PC-9 (cell line): ENCODE results near the gene TBL1XR1. TPM values are rescaled to one million over a fixed set of nuclear protein-coding genes. Genes with fewer than 3 reads are reported as not detected.

ENCODE experiments used
- BruUV-seq: library from RNA; stranded (reverse); fragments of 400-500 nt; replicated peaks from 2 replicates; lab custom pipeline; 2021; lab: Mats Ljungman, UMichigan
- CTCF ChIA-PET: fragments of 300-600 bp; sonication (Branson Sonifier 250); formaldehyde crosslinking; loops from one replicate; lab custom pipeline; 2022; ENCODE audit warnings: antibody characterized with exemption; lab: Charles Lee
- POLR2A ChIA-PET: fragments of 300-600 bp; sonication (Branson Sonifier 250); formaldehyde crosslinking; loops from one replicate; lab custom pipeline; 2022; ENCODE audit warnings: antibody characterized with exemption; ENCODE audit not compliant: unreplicated experiment; lab: Charles Lee
- DNase-seq, 2 experiments: peaks; one replicate each; pipeline versions ENCODE4 v3.0.0 to v3.0.0-alpha.2; 2015 to 2022; ENCODE audit warnings: mixed read lengths in 1 of 2
- H2AFZ ChIP-seq: fragments of 200-600 bp; sonication (generic); 2 replicates; pipeline ENCODE4 v1.8.1; 2017; ENCODE audit warnings: antibody characterized with exemption
- H3F3A ChIP-seq: fragments of 200-600 bp; sonication (generic); 2 replicates; pipeline ENCODE4 v1.8.1; 2017; ENCODE audit warnings: antibody characterized with exemption, mild to moderate bottlenecking, low read depth; ENCODE audit not compliant: insufficient read depth
- H3K27ac ChIP-seq: fragments of 200-600 bp; sonication (generic); 2 replicates; pipeline ENCODE4 v1.6.1; 2016; ENCODE audit warnings: mixed run types
- H3K27me3 ChIP-seq: fragments of 200-600 bp; sonication (generic); 2 replicates; pipeline ENCODE4 v1.6.1; 2016; ENCODE audit warnings: low read depth, mixed run types; ENCODE audit not compliant: insufficient read depth
- H3K36me3 ChIP-seq: fragments of 200-600 bp; sonication (generic); 2 replicates; pipeline ENCODE4 v1.6.1; 2016; ENCODE audit warnings: low read depth, mixed run types
- H3K4me1 ChIP-seq: fragments of 200-600 bp; sonication (generic); replicated peaks from 2 replicates; pipeline ENCODE4 v1.6.1; 2016; ENCODE audit warnings: mixed run types; ENCODE audit not compliant: insufficient read depth
- H3K4me2 ChIP-seq: fragments of 200-600 bp; sonication (generic); 2 replicates; pipeline ENCODE4 v1.6.1; 2017; ENCODE audit warnings: mixed run types
- H3K4me3 ChIP-seq: fragments of 200-600 bp; sonication (generic); 2 replicates; pipeline ENCODE4 v1.6.1; 2016; ENCODE audit warnings: mixed run types
- H3K79me2 ChIP-seq: fragments of 200-600 bp; sonication (generic); 2 replicates; pipeline ENCODE4 v1.6.1; 2017; ENCODE audit warnings: low read depth, mixed run types
- H3K9me2 ChIP-seq: fragments of 200-600 bp; sonication (generic); 2 replicates; pipeline ENCODE4 v1.8.1; 2017; ENCODE audit warnings: mild to moderate bottlenecking; ENCODE audit not compliant: insufficient read depth
- H3K9me3 ChIP-seq: fragments of 200-600 bp; sonication (generic); 2 replicates; pipeline ENCODE4 v1.8.1; 2016; ENCODE audit warnings: low read depth; ENCODE audit not compliant: insufficient read depth
- H4K20me1 ChIP-seq: fragments of 200-600 bp; sonication (generic); 2 replicates; pipeline ENCODE4 v1.8.1; 2017; ENCODE audit not compliant: insufficient read depth
- EZH2 ChIP-seq: fragments of 200-600 bp; sonication (generic); IDR thresholded peaks from 2 replicates; pipeline ENCODE4 v1.8.0; 2017; ENCODE audit warnings: antibody characterized with exemption, low read depth
- intact Hi-C: fragments of 100-400 bp; cut with micrococcal nuclease; formaldehyde crosslinking; loops from one replicate; pipeline ENCODE4 v1.10.0; 2022; ENCODE audit not compliant: unreplicated experiment
- total RNA-seq: library from RNA; stranded (reverse); gene quantifications from 2 replicates; pipeline ENCODE4 v1.2.3, GENCODE V29; 2021
- TF ChIP-seq, protein P1 (sequence below): fragments of 200-600 bp; sonication (generic); conservative IDR thresholded peaks from 2 replicates; pipeline ENCODE4 v1.6.1; 2017; ENCODE audit warnings: mixed run types, antibody characterized with exemption, mild to moderate bottlenecking, moderate library complexity

Gene TBL1XR1
- total RNA-seq, 1 experiment from 2014 or later: 243 TPM

GRCh38 chr3:176995946-176996345, 201.3 kb downstream of the TBL1XR1 start:
- TF ChIP-seq, protein P1, sequence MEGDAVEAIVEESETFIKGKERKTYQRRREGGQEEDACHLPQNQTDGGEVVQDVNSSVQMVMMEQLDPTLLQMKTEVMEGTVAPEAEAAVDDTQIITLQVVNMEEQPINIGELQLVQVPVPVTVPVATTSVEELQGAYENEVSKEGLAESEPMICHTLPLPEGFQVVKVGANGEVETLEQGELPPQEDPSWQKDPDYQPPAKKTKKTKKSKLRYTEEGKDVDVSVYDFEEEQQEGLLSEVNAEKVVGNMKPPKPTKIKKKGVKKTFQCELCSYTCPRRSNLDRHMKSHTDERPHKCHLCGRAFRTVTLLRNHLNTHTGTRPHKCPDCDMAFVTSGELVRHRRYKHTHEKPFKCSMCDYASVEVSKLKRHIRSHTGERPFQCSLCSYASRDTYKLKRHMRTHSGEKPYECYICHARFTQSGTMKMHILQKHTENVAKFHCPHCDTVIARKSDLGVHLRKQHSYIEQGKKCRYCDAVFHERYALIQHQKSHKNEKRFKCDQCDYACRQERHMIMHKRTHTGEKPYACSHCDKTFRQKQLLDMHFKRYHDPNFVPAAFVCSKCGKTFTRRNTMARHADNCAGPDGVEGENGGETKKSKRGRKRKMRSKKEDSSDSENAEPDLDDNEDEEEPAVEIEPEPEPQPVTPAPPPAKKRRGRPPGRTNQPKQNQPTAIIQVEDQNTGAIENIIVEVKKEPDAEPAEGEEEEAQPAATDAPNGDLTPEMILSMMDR: no peak
- TF ChIP-seq EZH2: no peak
- H3K9me3 ChIP-seq: no peaks in the 10 kb centered on the region; the same call in 1 of the 2 replicates
- no peaks in the 10 kb centered on the region for H3F3A ChIP-seq
- intact Hi-C loops: no loop called here
- H3K27me3 ChIP-seq: no peaks in the 10 kb centered on the region
- H4K20me1 ChIP-seq: no peaks in the 10 kb centered on the region
- no peak overlapping the region for H3K27ac ChIP-seq
- no peak overlapping the region for H3K4me2 ChIP-seq
- no peak overlapping the region for H3K4me3 ChIP-seq
- H2AFZ ChIP-seq: no peak overlapping the region
- POLR2A ChIA-PET: no interaction called here
- H3K36me3 ChIP-seq: no peaks in the 10 kb centered on the region
- CTCF ChIA-PET: no interaction called here
- no peaks in the 10 kb centered on the region for H3K4me1 ChIP-seq
- no TSS peak for BruUV-seq
- H3K79me2 ChIP-seq: no peaks in the 10 kb centered on the region
- peaks cover 6% of the 10 kb centered on the region; the same call in 1 of the 2 replicates for H3K9me2 ChIP-seq
- no peak for DNase-seq

- Histone ChIP-seq H3K27me3 (no peaks in the 10 kb centered on the region), H2AFZ (no peak overlapping the region), H3K4me2 (no peak overlapping the region), H3K4me3 (no peak overlapping the region), H3K9me3 (no peaks in the 10 kb centered on the region; the same call in 1 of the 2 replicates), H4K20me1 (no peaks in the 10 kb centered on the region), H3K79me2 (no peaks in the 10 kb centered on the region), H3K36me3 (no peaks in the 10 kb centered on the region), H3K9me2 (peaks cover 6% of the 10 kb centered on the region; the same call in 1 of the 2 replicates), H3K27ac (no peak overlapping the region), H3K4me1 (no peaks in the 10 kb centered on the region), H3F3A (no peaks in the 10 kb centered on the region)
- POLR2A ChIA-PET: no interaction called here
- TF ChIP-seq EZH2: no peak
- TF ChIP-seq, protein P1: no peak
- BruUV-seq: no TSS peak
- CTCF ChIA-PET: no interaction called here
- intact Hi-C loops: no loop called here
- no peak for DNase-seq
Observed at GRCh38 chr3:176994891-176995781, 202.1 kb downstream of the TBL1XR1 start.

DNA sequence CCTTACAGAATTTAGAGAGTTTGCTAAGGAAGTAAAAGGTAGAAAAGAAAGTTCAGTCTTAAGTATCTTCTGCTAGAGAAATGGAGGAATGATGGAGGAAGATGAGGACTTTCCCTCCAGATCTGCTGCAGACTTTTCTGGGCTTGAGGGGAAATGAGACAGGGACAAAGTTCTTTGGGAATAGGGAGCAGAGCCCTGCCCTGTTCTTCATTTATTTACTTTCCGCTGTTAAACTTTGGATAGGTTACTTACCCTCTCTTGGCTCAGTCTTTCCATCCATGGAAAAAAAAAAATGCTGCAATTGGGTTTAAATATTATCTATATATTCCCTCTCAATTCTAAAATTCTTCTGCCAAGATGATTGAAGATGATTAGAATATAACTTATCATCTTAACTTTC, 202.9 kb downstream of the TBL1XR1 start:
- intact Hi-C loops: no loop called here
- Histone ChIP-seq H4K20me1 (no peaks in the 10 kb centered on the region), H3F3A (no peaks in the 10 kb centered on the region), H3K27me3 (no peaks in the 10 kb centered on the region), H3K9me3 (no peaks in the 10 kb centered on the region; the same call in 1 of the 2 replicates), H3K79me2 (no peaks in the 10 kb centered on the region), H3K27ac (no peak overlapping the region), H2AFZ (no peak overlapping the region), H3K4me2 (no peak overlapping the region), H3K4me3 (no peak overlapping the region), H3K4me1 (no peaks in the 10 kb centered on the region), H3K36me3 (no peaks in the 10 kb centered on the region), H3K9me2 (peaks cover 6% of the 10 kb centered on the region; the same call in 1 of the 2 replicates)
- CTCF ChIA-PET: no interaction called here
- POLR2A ChIA-PET: no interaction called here
- BruUV-seq: no TSS peak
- TF ChIP-seq, protein P1: no peak
- TF ChIP-seq EZH2: no peak
- no peak for DNase-seq
